Measurements from ENCODE around the gene LTB4R2.

Gene LTB4R2

GRCh38 chr14:24281636-24282035 lies 28.3 kb upstream of the LTB4R2 start:
- in situ Hi-C loops (cut with MboI; ENCODE audit: low sequenced_read_pairs, unreplicated experiment): no loop called here
- DNase-seq (ENCODE audit: low spot score): no peak
- TF ChIP-seq CTCF (IDR thresholded peaks at IDR 0.05; ENCODE audit: borderline replicate concordance, control extremely low read depth, extremely low read depth, insufficient read depth, missing control alignments): no peak

GRCh38 chr14:24282736-24283135 lies 27.2 kb upstream of the LTB4R2 start:
- in situ Hi-C loops (cut with MboI; ENCODE audit: low sequenced_read_pairs, unreplicated experiment): no loop called here
- no peak for DNase-seq (ENCODE audit: low spot score)
- TF ChIP-seq CTCF (IDR thresholded peaks at IDR 0.05; ENCODE audit: borderline replicate concordance, control extremely low read depth, extremely low read depth, insufficient read depth, missing control alignments): no peak

GRCh38 chr14:24283796-24284460 lies 26.0 kb upstream of the LTB4R2 start:
- in situ Hi-C loops (cut with MboI; ENCODE audit: low sequenced_read_pairs, unreplicated experiment): no loop called here
- no peak for DNase-seq (ENCODE audit: low spot score)
- no peak for TF ChIP-seq CTCF (IDR thresholded peaks at IDR 0.05; ENCODE audit: borderline replicate concordance, control extremely low read depth, extremely low read depth, insufficient read depth, missing control alignments)

GRCh38 chr14:24284501-24285035 lies 25.4 kb upstream of the LTB4R2 start:
- DNase-seq (ENCODE audit: low spot score): no peak
- TF ChIP-seq CTCF (IDR thresholded peaks at IDR 0.05; ENCODE audit: borderline replicate concordance, control extremely low read depth, extremely low read depth, insufficient read depth, missing control alignments): no peak
- in situ Hi-C loops (cut with MboI; ENCODE audit: low sequenced_read_pairs, unreplicated experiment): loop anchor here (5.0 kb wide), 1 partner anchor 37 kb away; no protein-coding TSS in a partner anchor

- no peak for DNase-seq (ENCODE audit: low spot score)
- TF ChIP-seq CTCF (IDR thresholded peaks at IDR 0.05; ENCODE audit: borderline replicate concordance, control extremely low read depth, extremely low read depth, insufficient read depth, missing control alignments): no peak
- in situ Hi-C loops (cut with MboI; ENCODE audit: low sequenced_read_pairs, unreplicated experiment): loop anchor here (5.0 kb wide), 1 partner anchor 38 kb away; no protein-coding TSS in a partner anchor
Measured at GRCh38 chr14:24285351-24285750, 24.6 kb upstream of the LTB4R2 start.

- in situ Hi-C loops (cut with MboI; ENCODE audit: low sequenced_read_pairs, unreplicated experiment): loop anchor here (5.0 kb wide), 1 partner anchor 40 kb away; no protein-coding TSS in a partner anchor
- no peak for TF ChIP-seq CTCF (IDR thresholded peaks at IDR 0.05; ENCODE audit: borderline replicate concordance, control extremely low read depth, extremely low read depth, insufficient read depth, missing control alignments)
Measured at GRCh38 chr14:24286996-24287395, 22.9 kb upstream of the LTB4R2 start.

More at GRCh38 chr14:24286996-24287395, 22.9 kb upstream of the LTB4R2 start:
- no peak for DNase-seq (ENCODE audit: low spot score)

Measured in GM13976 (cell line).